ENCODE data around the gene ATP5MC2.
A peak's percentile ranks its signal among the peaks of the same experiment; 100 is the strongest.

The ATP5MC2 gene

GRCh38 chr12:53670971-53671370, 4.9 kb downstream of the ATP5MC2 start:
- H3K27ac ChIP-seq (ENCODE audit: insufficient read depth in 1 of 2, low read depth in 1 of 2, low read length in 2 of 2, poor library complexity in 1 of 2, severe bottlenecking in 2 of 2) = no peak overlapping the region
- CTCF ChIA-PET = interaction anchor here (0.8 kb wide), 1 partner anchor 145 kb away, joined by 3 read pairs; no protein-coding TSS in a partner anchor
- H3K4me3 ChIP-seq (ENCODE audit: control insufficient read depth in 1 of 7, extremely low read depth in 1 of 7, insufficient read depth in 4 of 7, low read depth in 2 of 7, low read length in 6 of 7) = no peak overlapping the region
- POLR2A ChIA-PET = no interaction called here
- no peaks in the 10 kb centered on the region for H3K9me3 ChIP-seq (ENCODE audit: control extremely low read depth in 1 of 5, control insufficient read depth in 4 of 5, insufficient read depth in 2 of 5, low read depth in 1 of 5, low read length in 4 of 5)
- no peaks in the 10 kb centered on the region for H3K27me3 ChIP-seq (replicated peaks in 2 of 5; ENCODE audit: control insufficient read depth in 4 of 5, insufficient read depth in 5 of 5, low read length in 4 of 5)
- peaks cover 18 to 64% (median 50%) of the 10 kb centered on the region in 4 experiments for H3K36me3 ChIP-seq (ENCODE audit: control insufficient read depth in 4 of 4, insufficient read depth in 4 of 4, low read length in 3 of 4)
- peaks cover 3 to 18% (median 12%) of the 10 kb centered on the region in 4 experiments for H3K4me1 ChIP-seq (ENCODE audit: control extremely low read depth in 1 of 4, control insufficient read depth in 4 of 4, insufficient read depth in 4 of 4, low read length in 3 of 4)
- no peak for DNase-seq

- no peaks in the 10 kb centered on the region for H3K9me3 ChIP-seq (ENCODE audit: control extremely low read depth in 1 of 5, control insufficient read depth in 4 of 5, insufficient read depth in 2 of 5, low read depth in 1 of 5, low read length in 4 of 5)
- H3K27ac ChIP-seq (ENCODE audit: insufficient read depth in 1 of 2, low read depth in 1 of 2, low read length in 2 of 2, poor library complexity in 1 of 2, severe bottlenecking in 2 of 2) = peak overlapping the region in 1 of 2 experiments; percentile 38
- ChIA-PET POLR2A (interaction anchor here (0.6 kb wide), 1 partner anchor 25 kb away, joined by 3 read pairs; no protein-coding TSS in a partner anchor), CTCF (interaction anchor here (1.2 kb wide), 1 partner anchor 96 kb away, joined by 3 read pairs; no protein-coding TSS in a partner anchor)
- DNase-seq = no peak
- WGBS (ENCODE audit: insufficient coverage) = 100% methylated on average over 1 of the region's 7 CpGs
- peaks cover 3 to 12% (median 8%) of the 10 kb centered on the region in 4 experiments for H3K4me1 ChIP-seq (ENCODE audit: control extremely low read depth in 1 of 4, control insufficient read depth in 4 of 4, insufficient read depth in 4 of 4, low read length in 3 of 4)
- no peaks in the 10 kb centered on the region for H3K27me3 ChIP-seq (replicated peaks in 2 of 5; ENCODE audit: control insufficient read depth in 4 of 5, insufficient read depth in 5 of 5, low read length in 4 of 5)
- H3K4me3 ChIP-seq (ENCODE audit: control insufficient read depth in 1 of 7, extremely low read depth in 1 of 7, insufficient read depth in 4 of 7, low read depth in 2 of 7, low read length in 6 of 7) = no peak overlapping the region
- peaks cover 21 to 70% (median 53%) of the 10 kb centered on the region in 4 experiments for H3K36me3 ChIP-seq (ENCODE audit: control insufficient read depth in 4 of 4, insufficient read depth in 4 of 4, low read length in 3 of 4)
Measured at GRCh38 chr12:53670308-53670707, 5.6 kb downstream of the ATP5MC2 start.

GRCh38 chr12:53667080-53667479, 8.8 kb downstream of the ATP5MC2 start:
- Histone ChIP-seq H3K36me3 (ENCODE audit: control insufficient read depth in 4 of 4, insufficient read depth in 4 of 4, low read length in 3 of 4) (peaks cover 28 to 77% (median 58%) of the 10 kb centered on the region in 4 experiments), H3K9me3 (ENCODE audit: control extremely low read depth in 1 of 5, control insufficient read depth in 4 of 5, insufficient read depth in 2 of 5, low read depth in 1 of 5, low read length in 4 of 5) (no peaks in the 10 kb centered on the region), H3K27ac (ENCODE audit: insufficient read depth in 1 of 2, low read depth in 1 of 2, low read length in 2 of 2, poor library complexity in 1 of 2, severe bottlenecking in 2 of 2) (no peak overlapping the region), H3K27me3 (replicated peaks in 2 of 5; ENCODE audit: control insufficient read depth in 4 of 5, insufficient read depth in 5 of 5, low read length in 4 of 5) (no peaks in the 10 kb centered on the region), H3K4me1 (ENCODE audit: control extremely low read depth in 1 of 4, control insufficient read depth in 4 of 4, insufficient read depth in 4 of 4, low read length in 3 of 4) (no peaks in the 10 kb centered on the region), H3K4me3 (ENCODE audit: control insufficient read depth in 1 of 7, extremely low read depth in 1 of 7, insufficient read depth in 4 of 7, low read depth in 2 of 7, low read length in 6 of 7) (no peak overlapping the region)
- ChIA-PET CTCF (interaction anchor here (0.6 to 1.3 kb wide), 2 partner anchors 9 to 567 kb away, joined by 4 to 6 read pairs; partner anchors contain the start of gene ATP5MC2), POLR2A (no interaction called here)
- no peak for DNase-seq
- WGBS (ENCODE audit: insufficient coverage) = 100% methylated on average over 1 of the region's 2 CpGs

- Histone ChIP-seq H3K4me3 (ENCODE audit: control insufficient read depth in 1 of 7, extremely low read depth in 1 of 7, insufficient read depth in 4 of 7, low read depth in 2 of 7, low read length in 6 of 7) (no peak overlapping the region), H3K9me3 (ENCODE audit: control extremely low read depth in 1 of 5, control insufficient read depth in 4 of 5, insufficient read depth in 2 of 5, low read depth in 1 of 5, low read length in 4 of 5) (no peaks in the 10 kb centered on the region), H3K27ac (ENCODE audit: insufficient read depth in 1 of 2, low read depth in 1 of 2, low read length in 2 of 2, poor library complexity in 1 of 2, severe bottlenecking in 2 of 2) (no peak overlapping the region), H3K27me3 (replicated peaks in 2 of 5; ENCODE audit: control insufficient read depth in 4 of 5, insufficient read depth in 5 of 5, low read length in 4 of 5) (no peaks in the 10 kb centered on the region), H3K36me3 (ENCODE audit: control insufficient read depth in 4 of 4, insufficient read depth in 4 of 4, low read length in 3 of 4) (peaks cover 18 to 58% (median 42%) of the 10 kb centered on the region in 4 experiments), H3K4me1 (ENCODE audit: control extremely low read depth in 1 of 4, control insufficient read depth in 4 of 4, insufficient read depth in 4 of 4, low read length in 3 of 4) (no peaks in the 10 kb centered on the region)
- no peak for DNase-seq
- CTCF ChIA-PET = interaction anchor here (0.9 to 1.6 kb wide), 3 partner anchors 11 to 121 kb away, joined by 3 to 4 read pairs (median 3); partner anchors contain the start of gene ATP5MC2
- WGBS (ENCODE audit: insufficient coverage) = 91% methylated on average over 5 of the region's 7 CpGs
- POLR2A ChIA-PET = no interaction called here
Measured at GRCh38 chr12:53664936-53665335, 10.9 kb downstream of the ATP5MC2 start.

- Histone ChIP-seq H3K9me3 (ENCODE audit: control extremely low read depth in 1 of 5, control insufficient read depth in 4 of 5, insufficient read depth in 2 of 5, low read depth in 1 of 5, low read length in 4 of 5) (no peaks in the 10 kb centered on the region), H3K36me3 (ENCODE audit: control insufficient read depth in 4 of 4, insufficient read depth in 4 of 4, low read length in 3 of 4) (peaks cover 10 to 50% (median 34%) of the 10 kb centered on the region in 4 experiments), H3K4me1 (ENCODE audit: control extremely low read depth in 1 of 4, control insufficient read depth in 4 of 4, insufficient read depth in 4 of 4, low read length in 3 of 4) (no peaks in the 10 kb centered on the region), H3K27ac (ENCODE audit: insufficient read depth in 1 of 2, low read depth in 1 of 2, low read length in 2 of 2, poor library complexity in 1 of 2, severe bottlenecking in 2 of 2) (no peak overlapping the region), H3K27me3 (replicated peaks in 2 of 5; ENCODE audit: control insufficient read depth in 4 of 5, insufficient read depth in 5 of 5, low read length in 4 of 5) (no peaks in the 10 kb centered on the region), H3K4me3 (ENCODE audit: control insufficient read depth in 1 of 7, extremely low read depth in 1 of 7, insufficient read depth in 4 of 7, low read depth in 2 of 7, low read length in 6 of 7) (no peak overlapping the region)
- 69% methylated on average over 2 of the region's 5 CpGs for WGBS (ENCODE audit: insufficient coverage)
- POLR2A ChIA-PET = interaction anchor here (0.6 kb wide), 1 partner anchor 121 kb away, joined by 3 read pairs; no protein-coding TSS in a partner anchor
- no peak for DNase-seq
- CTCF ChIA-PET = interaction anchor here (0.9 to 1.6 kb wide), 2 partner anchors 31 to 121 kb away, joined by 3 to 4 read pairs; no protein-coding TSS in a partner anchor
Measured at GRCh38 chr12:53664191-53664590, 11.7 kb downstream of the ATP5MC2 start.

GRCh38 chr12:53660041-53660440, 15.8 kb downstream of the ATP5MC2 start:
- ChIA-PET CTCF (interaction anchor here (1.2 to 1.5 kb wide), 3 partner anchors 10 to 500 kb away, joined by 3 read pairs; partner anchors contain the start of gene ATP5MC2), POLR2A (no interaction called here)
- WGBS (ENCODE audit: insufficient coverage) = no CpG with 5 or more reads among the region's 5 CpGs
- Histone ChIP-seq H3K4me1 (ENCODE audit: control extremely low read depth in 1 of 4, control insufficient read depth in 4 of 4, insufficient read depth in 4 of 4, low read length in 3 of 4) (no peaks in the 10 kb centered on the region), H3K27me3 (replicated peaks in 2 of 5; ENCODE audit: control insufficient read depth in 4 of 5, insufficient read depth in 5 of 5, low read length in 4 of 5) (no peaks in the 10 kb centered on the region), H3K9me3 (ENCODE audit: control extremely low read depth in 1 of 5, control insufficient read depth in 4 of 5, insufficient read depth in 2 of 5, low read depth in 1 of 5, low read length in 4 of 5) (no peaks in the 10 kb centered on the region), H3K36me3 (ENCODE audit: control insufficient read depth in 4 of 4, insufficient read depth in 4 of 4, low read length in 3 of 4) (peaks cover 5 to 20% (median 15%) of the 10 kb centered on the region in 4 experiments), H3K4me3 (ENCODE audit: control insufficient read depth in 1 of 7, extremely low read depth in 1 of 7, insufficient read depth in 4 of 7, low read depth in 2 of 7, low read length in 6 of 7) (no peak overlapping the region), H3K27ac (ENCODE audit: insufficient read depth in 1 of 2, low read depth in 1 of 2, low read length in 2 of 2, poor library complexity in 1 of 2, severe bottlenecking in 2 of 2) (no peak overlapping the region)
- no peak for DNase-seq

- CTCF ChIA-PET = interaction anchor here (1.2 to 1.5 kb wide), 3 partner anchors 9 to 500 kb away, joined by 3 read pairs; partner anchors contain the start of gene ATP5MC2
- no peak for DNase-seq
- Histone ChIP-seq H3K4me3 (ENCODE audit: control insufficient read depth in 1 of 7, extremely low read depth in 1 of 7, insufficient read depth in 4 of 7, low read depth in 2 of 7, low read length in 6 of 7) (no peak overlapping the region), H3K27me3 (replicated peaks in 2 of 5; ENCODE audit: control insufficient read depth in 4 of 5, insufficient read depth in 5 of 5, low read length in 4 of 5) (no peaks in the 10 kb centered on the region), H3K36me3 (ENCODE audit: control insufficient read depth in 4 of 4, insufficient read depth in 4 of 4, low read length in 3 of 4) (peaks cover 1 to 16% (median 11%) of the 10 kb centered on the region in 4 experiments), H3K4me1 (ENCODE audit: control extremely low read depth in 1 of 4, control insufficient read depth in 4 of 4, insufficient read depth in 4 of 4, low read length in 3 of 4) (no peaks in the 10 kb centered on the region), H3K9me3 (ENCODE audit: control extremely low read depth in 1 of 5, control insufficient read depth in 4 of 5, insufficient read depth in 2 of 5, low read depth in 1 of 5, low read length in 4 of 5) (no peaks in the 10 kb centered on the region), H3K27ac (ENCODE audit: insufficient read depth in 1 of 2, low read depth in 1 of 2, low read length in 2 of 2, poor library complexity in 1 of 2, severe bottlenecking in 2 of 2) (no peak overlapping the region)
- WGBS (ENCODE audit: insufficient coverage) = no CpG with 5 or more reads among the region's 2 CpGs
- POLR2A ChIA-PET = no interaction called here
Measured at GRCh38 chr12:53659571-53659981, 16.3 kb downstream of the ATP5MC2 start.

Data from common myeloid progenitor, CD34-positive (primary cell).